GM18867 (cell line): ENCODE data around the gene NCCRP1.

ENCODE experiments used
- ATAC-seq: cut with Tn5 transposase; IDR thresholded peaks from one replicate; pipeline ENCODE4 v1.9.1; 2021; ENCODE audit warnings: mild to moderate bottlenecking, moderate library complexity; ENCODE audit not compliant: unreplicated experiment

NCCRP1 gene

GRCh38 chr19:39196860-39197562, at the start of gene NCCRP1:
Gene NCCRP1, plus strand, starts transcription at chr19:39196964. Its CDS starts 19 bp downstream, at chr19:39196983.
- no peak for ATAC-seq

GRCh38 chr19:39147480-39147879, 49.3 kb upstream of the NCCRP1 start:
- no peak for ATAC-seq

GRCh38 chr19:39148939-39149529, 47.7 kb upstream of the NCCRP1 start:
- ATAC-seq = no peak

- no peak for ATAC-seq
These were observed 46.5 kb upstream of the NCCRP1 start for GRCh38 chr19:39150235-39150634.

GRCh38 chr19:39150807-39151600, 45.8 kb upstream of the NCCRP1 start:
- ATAC-seq = no peak

GRCh38 chr19:39152066-39152465, 44.7 kb upstream of the NCCRP1 start:
- no peak for ATAC-seq

GRCh38 chr19:39154100-39154628, 42.6 kb upstream of the NCCRP1 start:
- ATAC-seq = no peak

GRCh38 chr19:39154629-39155100, 42.1 kb upstream of the NCCRP1 start:
- ATAC-seq = no peak

- ATAC-seq = no peak
These were observed 41.6 kb upstream of the NCCRP1 start for GRCh38 chr19:39155114-39155700.

GRCh38 chr19:39155741-39156140, 41.0 kb upstream of the NCCRP1 start:
- ATAC-seq = no peak

- no peak for ATAC-seq
These were observed 40.2 kb upstream of the NCCRP1 start for GRCh38 chr19:39156326-39157230.

- ATAC-seq = no peak
These were observed 39.3 kb upstream of the NCCRP1 start for GRCh38 chr19:39157275-39157996.

GRCh38 chr19:39157997-39158389, 38.8 kb upstream of the NCCRP1 start:
- no peak for ATAC-seq

- no peak for ATAC-seq
These were observed 38.0 kb upstream of the NCCRP1 start for GRCh38 chr19:39158646-39159260.

- ATAC-seq = no peak
These were observed 36.3 kb upstream of the NCCRP1 start for GRCh38 chr19:39160523-39160861.

GRCh38 chr19:39160889-39161672, 35.7 kb upstream of the NCCRP1 start:
- ATAC-seq = no peak

- ATAC-seq = no peak
These were observed 34.2 kb upstream of the NCCRP1 start for GRCh38 chr19:39162441-39163043.

- ATAC-seq = no peak
These were observed 33.1 kb upstream of the NCCRP1 start for GRCh38 chr19:39163621-39164020.
